ENCODE results near the gene NINL.
"Not testable (repeated sequence)": the region's sequence is repeated elsewhere in the genome, so short reads cannot be mapped to it uniquely, and the experiment has no call there.

The NINL gene

GRCh38 chr20:25584905-25585704 is at the start of gene NINL:
Gene NINL, minus strand, starts transcription at chr20:25585531. Its CDS starts 58,944 bp downstream, at chr20:25526587.
- Histone ChIP-seq H3K27me3 (ENCODE audit: control insufficient read depth in 1 of 2, insufficient read depth in 2 of 2, low read length in 2 of 2) (no peaks in the 10 kb centered on the region), H3K9ac (ENCODE audit: low read depth in 1 of 2, low read length in 2 of 2) (peak within 1 kb of the TSS; percentile 46 to 63), H3K27ac (ENCODE audit: low read depth, low read length) (peak within 1 kb of the TSS; percentile 50), H3K36me3 (ENCODE audit: control insufficient read depth in 1 of 2, insufficient read depth in 2 of 2, low read length in 2 of 2) (no peaks in the 10 kb centered on the region), H3K9me3 (ENCODE audit: control insufficient read depth in 1 of 2, low read length in 2 of 2) (no peaks in the 10 kb centered on the region), H3K4me1 (ENCODE audit: control insufficient read depth in 1 of 2, insufficient read depth in 2 of 2, low read length in 2 of 2) (peaks cover 0 to 6% of the 10 kb centered on the region in 2 donors), H3K4me3 (ENCODE audit: low read depth in 1 of 2, low read length in 2 of 2) (peak within 1 kb of the TSS; percentile 59 to 60)

- no peak overlapping the region for H3K4me3 ChIP-seq (ENCODE audit: low read depth in 1 of 2, low read length in 2 of 2)
- no peak overlapping the region for H3K27ac ChIP-seq (ENCODE audit: low read depth, low read length)
- no peaks in the 10 kb centered on the region for H3K36me3 ChIP-seq (ENCODE audit: control insufficient read depth in 1 of 2, insufficient read depth in 2 of 2, low read length in 2 of 2)
- peaks cover 0 to 8% of the 10 kb centered on the region in 2 donors for H3K9me3 ChIP-seq (ENCODE audit: control insufficient read depth in 1 of 2, low read length in 2 of 2)
- no peaks in the 10 kb centered on the region for H3K4me1 ChIP-seq (ENCODE audit: control insufficient read depth in 1 of 2, insufficient read depth in 2 of 2, low read length in 2 of 2)
- H3K27me3 ChIP-seq (ENCODE audit: control insufficient read depth in 1 of 2, insufficient read depth in 2 of 2, low read length in 2 of 2): no peaks in the 10 kb centered on the region
- H3K9ac ChIP-seq (ENCODE audit: low read depth in 1 of 2, low read length in 2 of 2): no peak overlapping the region
These were observed 47.8 kb upstream of the NINL start for GRCh38 chr20:25632940-25633790.

GRCh38 chr20:25630615-25631014 is 45.3 kb upstream of the NINL start:
- H3K9ac ChIP-seq (ENCODE audit: low read depth in 1 of 2, low read length in 2 of 2); H3K36me3 ChIP-seq (ENCODE audit: control insufficient read depth in 1 of 2, insufficient read depth in 2 of 2, low read length in 2 of 2); H3K27ac ChIP-seq (ENCODE audit: low read depth, low read length); H3K4me3 ChIP-seq (ENCODE audit: low read depth in 1 of 2, low read length in 2 of 2); H3K9me3 ChIP-seq (ENCODE audit: control insufficient read depth in 1 of 2, low read length in 2 of 2); H3K27me3 ChIP-seq (ENCODE audit: control insufficient read depth in 1 of 2, insufficient read depth in 2 of 2, low read length in 2 of 2); H3K4me1 ChIP-seq (ENCODE audit: control insufficient read depth in 1 of 2, insufficient read depth in 2 of 2, low read length in 2 of 2): not testable (repeated sequence)

- no peak overlapping the region for H3K4me3 ChIP-seq (ENCODE audit: low read depth in 1 of 2, low read length in 2 of 2)
- no peaks in the 10 kb centered on the region for H3K36me3 ChIP-seq (ENCODE audit: control insufficient read depth in 1 of 2, insufficient read depth in 2 of 2, low read length in 2 of 2)
- no peak overlapping the region for H3K27ac ChIP-seq (ENCODE audit: low read depth, low read length)
- no peaks in the 10 kb centered on the region for H3K9me3 ChIP-seq (ENCODE audit: control insufficient read depth in 1 of 2, low read length in 2 of 2)
- no peaks in the 10 kb centered on the region for H3K4me1 ChIP-seq (ENCODE audit: control insufficient read depth in 1 of 2, insufficient read depth in 2 of 2, low read length in 2 of 2)
- H3K9ac ChIP-seq (ENCODE audit: low read depth in 1 of 2, low read length in 2 of 2): no peak overlapping the region
- no peaks in the 10 kb centered on the region for H3K27me3 ChIP-seq (ENCODE audit: control insufficient read depth in 1 of 2, insufficient read depth in 2 of 2, low read length in 2 of 2)
These were observed 44.6 kb upstream of the NINL start for GRCh38 chr20:25629816-25630499.

GRCh38 chr20:25626779-25627178 is 41.4 kb upstream of the NINL start:
- no peak overlapping the region for H3K27ac ChIP-seq (ENCODE audit: low read depth, low read length)
- H3K27me3 ChIP-seq (ENCODE audit: control insufficient read depth in 1 of 2, insufficient read depth in 2 of 2, low read length in 2 of 2): no peaks in the 10 kb centered on the region
- no peak overlapping the region for H3K4me3 ChIP-seq (ENCODE audit: low read depth in 1 of 2, low read length in 2 of 2)
- no peak overlapping the region for H3K9ac ChIP-seq (ENCODE audit: low read depth in 1 of 2, low read length in 2 of 2)
- H3K4me1 ChIP-seq (ENCODE audit: control insufficient read depth in 1 of 2, insufficient read depth in 2 of 2, low read length in 2 of 2): peaks cover 11 to 13% of the 10 kb centered on the region in 2 donors
- H3K36me3 ChIP-seq (ENCODE audit: control insufficient read depth in 1 of 2, insufficient read depth in 2 of 2, low read length in 2 of 2): no peaks in the 10 kb centered on the region
- H3K9me3 ChIP-seq (ENCODE audit: control insufficient read depth in 1 of 2, low read length in 2 of 2): no peaks in the 10 kb centered on the region

GRCh38 chr20:25624500-25624939 is 39.2 kb upstream of the NINL start:
- Histone ChIP-seq H3K9ac (ENCODE audit: low read depth in 1 of 2, low read length in 2 of 2) (peak overlapping the region; percentile 92 to 96), H3K36me3 (ENCODE audit: control insufficient read depth in 1 of 2, insufficient read depth in 2 of 2, low read length in 2 of 2) (no peaks in the 10 kb centered on the region), H3K4me3 (ENCODE audit: low read depth in 1 of 2, low read length in 2 of 2) (peak overlapping the region; percentile 87 to 96), H3K27ac (ENCODE audit: low read depth, low read length) (peak overlapping the region; percentile 87), H3K4me1 (ENCODE audit: control insufficient read depth in 1 of 2, insufficient read depth in 2 of 2, low read length in 2 of 2) (peaks cover 13 to 15% of the 10 kb centered on the region in 2 donors), H3K27me3 (ENCODE audit: control insufficient read depth in 1 of 2, insufficient read depth in 2 of 2, low read length in 2 of 2) (no peaks in the 10 kb centered on the region), H3K9me3 (ENCODE audit: control insufficient read depth in 1 of 2, low read length in 2 of 2) (no peaks in the 10 kb centered on the region)

- no peaks in the 10 kb centered on the region for H3K36me3 ChIP-seq (ENCODE audit: control insufficient read depth in 1 of 2, insufficient read depth in 2 of 2, low read length in 2 of 2)
- peak within 1 kb of the TSS; percentile 87 for H3K27ac ChIP-seq (ENCODE audit: low read depth, low read length)
- H3K27me3 ChIP-seq (ENCODE audit: control insufficient read depth in 1 of 2, insufficient read depth in 2 of 2, low read length in 2 of 2): no peaks in the 10 kb centered on the region
- peaks cover 13 to 16% of the 10 kb centered on the region in 2 donors for H3K4me1 ChIP-seq (ENCODE audit: control insufficient read depth in 1 of 2, insufficient read depth in 2 of 2, low read length in 2 of 2)
- no peaks in the 10 kb centered on the region for H3K9me3 ChIP-seq (ENCODE audit: control insufficient read depth in 1 of 2, low read length in 2 of 2)
- peak within 1 kb of the TSS; percentile 92 to 96 for H3K9ac ChIP-seq (ENCODE audit: low read depth in 1 of 2, low read length in 2 of 2)
- H3K4me3 ChIP-seq (ENCODE audit: low read depth in 1 of 2, low read length in 2 of 2): peak within 1 kb of the TSS; percentile 87 to 96
These were observed 38.6 kb upstream of the NINL start, which contains the start of gene NANP for GRCh38 chr20:25623736-25624499. Gene NANP, minus strand, starts transcription at chr20:25624014. Its CDS starts 66 bp downstream, at chr20:25623948.

- H3K4me1 ChIP-seq (ENCODE audit: control insufficient read depth in 1 of 2, insufficient read depth in 2 of 2, low read length in 2 of 2): peaks cover 13 to 16% of the 10 kb centered on the region in 2 donors
- H3K27ac ChIP-seq (ENCODE audit: low read depth, low read length): peak overlapping the region; percentile 87
- no peaks in the 10 kb centered on the region for H3K27me3 ChIP-seq (ENCODE audit: control insufficient read depth in 1 of 2, insufficient read depth in 2 of 2, low read length in 2 of 2)
- H3K36me3 ChIP-seq (ENCODE audit: control insufficient read depth in 1 of 2, insufficient read depth in 2 of 2, low read length in 2 of 2): no peaks in the 10 kb centered on the region
- peak overlapping the region; percentile 92 to 96 for H3K9ac ChIP-seq (ENCODE audit: low read depth in 1 of 2, low read length in 2 of 2)
- peak overlapping the region; percentile 87 to 96 for H3K4me3 ChIP-seq (ENCODE audit: low read depth in 1 of 2, low read length in 2 of 2)
- H3K9me3 ChIP-seq (ENCODE audit: control insufficient read depth in 1 of 2, low read length in 2 of 2): no peaks in the 10 kb centered on the region
These were observed 37.9 kb upstream of the NINL start for GRCh38 chr20:25623225-25623735.
